ENCODE results near the gene DUSP22.

- TF ChIP-seq CTCF (IDR thresholded peaks at IDR 0.05) (no peak), EZH2 (IDR thresholded peaks at IDR 0.05) (no peak), EZH2phosphoT487 (IDR thresholded peaks at IDR 0.05) (no peak)
Observed at GRCh38 chr6:369559-370431, 77.5 kb downstream of the DUSP22 start.
